Measurements from ENCODE around the gene TAOK2.

TAOK2 gene

GRCh38 chr16:29990883-29991570 is 17.4 kb downstream of the TAOK2 start:
- H3K36me3 ChIP-seq (ENCODE audit: control insufficient read depth, insufficient read depth, low read length): peaks cover 72% of the 10 kb centered on the region
- no peak overlapping the region for H3K27ac ChIP-seq (ENCODE audit: low read depth, low read length)
- H3K4me3 ChIP-seq (ENCODE audit: low read depth, low read length): no peak overlapping the region
- peaks cover 5% of the 10 kb centered on the region; the same call in 1 of the 2 replicates for H3K4me1 ChIP-seq (ENCODE audit: control insufficient read depth, insufficient read depth, low read length)
- H3K27me3 ChIP-seq (ENCODE audit: control insufficient read depth, insufficient read depth, low read length): no peaks in the 10 kb centered on the region
- H3K9me3 ChIP-seq (ENCODE audit: control insufficient read depth, insufficient read depth, low read length): no peaks in the 10 kb centered on the region
- H3K9ac ChIP-seq (ENCODE audit: low read depth, low read length): no peak overlapping the region

GRCh38 chr16:29991571-29991904 is 17.9 kb downstream of the TAOK2 start:
- no peak overlapping the region for H3K4me3 ChIP-seq (ENCODE audit: low read depth, low read length)
- no peak overlapping the region for H3K27ac ChIP-seq (ENCODE audit: low read depth, low read length)
- peaks cover 5% of the 10 kb centered on the region; the same call in 1 of the 2 replicates for H3K4me1 ChIP-seq (ENCODE audit: control insufficient read depth, insufficient read depth, low read length)
- no peak overlapping the region for H3K9ac ChIP-seq (ENCODE audit: low read depth, low read length)
- no peaks in the 10 kb centered on the region for H3K9me3 ChIP-seq (ENCODE audit: control insufficient read depth, insufficient read depth, low read length)
- peaks cover 66% of the 10 kb centered on the region for H3K36me3 ChIP-seq (ENCODE audit: control insufficient read depth, insufficient read depth, low read length)
- no peaks in the 10 kb centered on the region for H3K27me3 ChIP-seq (ENCODE audit: control insufficient read depth, insufficient read depth, low read length)

DNA sequence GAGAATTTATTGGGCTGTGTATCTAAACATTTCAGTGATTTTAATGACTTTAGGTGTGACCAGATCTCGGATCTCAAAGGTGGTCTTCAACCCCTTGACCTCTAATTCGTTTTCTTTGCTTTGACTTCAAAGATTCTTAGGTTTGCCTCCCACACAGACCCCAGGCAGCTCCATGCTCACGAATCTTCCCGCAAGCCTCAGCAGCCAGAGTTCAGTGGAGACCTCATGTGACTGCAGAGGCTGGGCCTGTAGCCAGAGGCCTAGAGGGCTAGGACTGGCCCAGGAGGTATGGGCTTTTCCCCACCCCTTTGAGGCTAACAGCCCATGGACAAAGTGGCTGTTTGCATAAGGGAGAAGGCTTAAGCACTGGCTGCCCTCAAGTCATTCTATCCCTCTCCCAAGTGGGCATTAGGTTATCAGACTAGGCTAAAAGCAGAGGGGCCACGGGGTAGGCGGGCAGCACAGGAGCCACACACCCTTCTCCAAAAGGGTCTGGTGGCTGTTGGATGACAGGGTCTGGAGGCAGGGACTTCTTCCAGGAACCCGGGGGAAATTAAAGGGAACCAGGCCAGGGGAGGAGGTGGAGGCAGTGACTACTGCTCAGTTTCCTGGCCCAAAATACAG is 18.8 kb downstream of the TAOK2 start:
- Histone ChIP-seq H3K27ac (ENCODE audit: low read depth, low read length) (no peak overlapping the region), H3K36me3 (ENCODE audit: control insufficient read depth, insufficient read depth, low read length) (peaks cover 57% of the 10 kb centered on the region), H3K9me3 (ENCODE audit: control insufficient read depth, insufficient read depth, low read length) (no peaks in the 10 kb centered on the region), H3K4me1 (ENCODE audit: control insufficient read depth, insufficient read depth, low read length) (peaks cover 5% of the 10 kb centered on the region; the same call in 1 of the 2 replicates), H3K4me3 (ENCODE audit: low read depth, low read length) (no peak overlapping the region), H3K27me3 (ENCODE audit: control insufficient read depth, insufficient read depth, low read length) (no peaks in the 10 kb centered on the region), H3K9ac (ENCODE audit: low read depth, low read length) (no peak overlapping the region)

- H3K9me3 ChIP-seq (ENCODE audit: control insufficient read depth, insufficient read depth, low read length): no peaks in the 10 kb centered on the region
- H3K27ac ChIP-seq (ENCODE audit: low read depth, low read length): no peak overlapping the region
- H3K4me1 ChIP-seq (ENCODE audit: control insufficient read depth, insufficient read depth, low read length): peaks cover 5% of the 10 kb centered on the region; the same call in 1 of the 2 replicates
- peaks cover 57% of the 10 kb centered on the region for H3K36me3 ChIP-seq (ENCODE audit: control insufficient read depth, insufficient read depth, low read length)
- H3K27me3 ChIP-seq (ENCODE audit: control insufficient read depth, insufficient read depth, low read length): no peaks in the 10 kb centered on the region
- no peak overlapping the region for H3K4me3 ChIP-seq (ENCODE audit: low read depth, low read length)
- H3K9ac ChIP-seq (ENCODE audit: low read depth, low read length): no peak overlapping the region
Observed at GRCh38 chr16:29993191-29993902, 19.7 kb downstream of the TAOK2 start.

- no peak overlapping the region for H3K9ac ChIP-seq (ENCODE audit: low read depth, low read length)
- H3K36me3 ChIP-seq (ENCODE audit: control insufficient read depth, insufficient read depth, low read length): peaks cover 50% of the 10 kb centered on the region
- no peak overlapping the region for H3K27ac ChIP-seq (ENCODE audit: low read depth, low read length)
Observed at GRCh38 chr16:29993903-29994599, 20.4 kb downstream of the TAOK2 start.

DNA sequence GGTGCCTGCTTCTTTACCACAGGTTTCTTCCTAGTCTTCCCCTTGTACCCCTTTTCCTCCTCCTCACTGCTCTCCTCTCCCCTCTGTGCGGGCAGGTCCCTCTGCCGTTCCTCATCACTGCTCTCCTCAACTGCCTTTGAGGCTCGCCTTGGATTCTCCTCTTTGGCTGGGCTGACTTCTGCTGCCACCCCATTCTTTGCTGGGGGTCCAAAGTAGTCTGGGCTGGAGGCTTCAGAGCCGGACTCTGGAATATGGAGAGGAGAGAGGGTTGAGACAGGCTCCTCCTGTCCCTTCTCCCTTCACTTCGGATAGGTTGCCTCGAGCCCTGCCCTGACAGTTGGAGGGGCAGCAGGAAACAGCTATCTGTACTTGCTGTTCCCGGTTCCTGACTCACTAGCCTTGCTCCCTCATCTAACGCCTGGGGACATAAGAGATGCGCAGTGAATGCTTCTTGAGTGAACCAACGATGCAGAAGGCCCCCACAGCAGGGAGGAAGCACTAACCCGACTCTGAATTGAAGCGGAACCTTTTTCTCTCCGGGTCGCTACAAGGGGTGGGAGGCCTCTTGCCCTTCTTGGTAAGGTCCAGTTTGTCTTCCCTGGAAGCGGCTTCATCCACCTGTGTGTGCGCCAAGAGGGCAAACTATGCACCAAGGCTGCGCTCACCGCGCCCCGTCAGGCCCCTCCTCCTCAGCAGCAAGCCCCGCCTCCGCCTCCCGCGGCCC is 21.1 kb downstream of the TAOK2 start:
- peaks cover 5% of the 10 kb centered on the region; the same call in 1 of the 2 replicates for H3K4me1 ChIP-seq (ENCODE audit: control insufficient read depth, insufficient read depth, low read length)
- H3K27ac ChIP-seq (ENCODE audit: low read depth, low read length): peak overlapping the region; percentile 92
- H3K4me3 ChIP-seq (ENCODE audit: low read depth, low read length): peak overlapping the region; percentile 82
- H3K9me3 ChIP-seq (ENCODE audit: control insufficient read depth, insufficient read depth, low read length): no peaks in the 10 kb centered on the region
- H3K27me3 ChIP-seq (ENCODE audit: control insufficient read depth, insufficient read depth, low read length): no peaks in the 10 kb centered on the region
- no peak overlapping the region for H3K9ac ChIP-seq (ENCODE audit: low read depth, low read length)
- peaks cover 43% of the 10 kb centered on the region for H3K36me3 ChIP-seq (ENCODE audit: control insufficient read depth, insufficient read depth, low read length)

More at GRCh38 chr16:29993903-29994599, 20.4 kb downstream of the TAOK2 start:
- H3K27me3 ChIP-seq (ENCODE audit: control insufficient read depth, insufficient read depth, low read length): no peaks in the 10 kb centered on the region
- peaks cover 5% of the 10 kb centered on the region; the same call in 1 of the 2 replicates for H3K4me1 ChIP-seq (ENCODE audit: control insufficient read depth, insufficient read depth, low read length)
- no peaks in the 10 kb centered on the region for H3K9me3 ChIP-seq (ENCODE audit: control insufficient read depth, insufficient read depth, low read length)
- H3K4me3 ChIP-seq (ENCODE audit: low read depth, low read length): peak overlapping the region; percentile 82; the same call in 1 of the 2 replicates

- Histone ChIP-seq H3K27ac (ENCODE audit: low read depth, low read length) (peak within 1 kb of the TSS; percentile 92), H3K4me1 (ENCODE audit: control insufficient read depth, insufficient read depth, low read length) (peaks cover 5% of the 10 kb centered on the region; the same call in 1 of the 2 replicates), H3K27me3 (ENCODE audit: control insufficient read depth, insufficient read depth, low read length) (no peaks in the 10 kb centered on the region), H3K36me3 (ENCODE audit: control insufficient read depth, insufficient read depth, low read length) (peaks cover 36% of the 10 kb centered on the region), H3K9me3 (ENCODE audit: control insufficient read depth, insufficient read depth, low read length) (no peaks in the 10 kb centered on the region), H3K9ac (ENCODE audit: low read depth, low read length) (peak within 1 kb of the TSS; percentile 79), H3K4me3 (ENCODE audit: low read depth, low read length) (peak within 1 kb of the TSS; percentile 82)
Observed at GRCh38 chr16:29995324-29995910, 21.7 kb downstream of the TAOK2 start, which contains the start of gene HIRIP3. Gene HIRIP3, minus strand, starts transcription at chr16:29995617. Its CDS starts 12 bp downstream, at chr16:29995605.

DNA sequence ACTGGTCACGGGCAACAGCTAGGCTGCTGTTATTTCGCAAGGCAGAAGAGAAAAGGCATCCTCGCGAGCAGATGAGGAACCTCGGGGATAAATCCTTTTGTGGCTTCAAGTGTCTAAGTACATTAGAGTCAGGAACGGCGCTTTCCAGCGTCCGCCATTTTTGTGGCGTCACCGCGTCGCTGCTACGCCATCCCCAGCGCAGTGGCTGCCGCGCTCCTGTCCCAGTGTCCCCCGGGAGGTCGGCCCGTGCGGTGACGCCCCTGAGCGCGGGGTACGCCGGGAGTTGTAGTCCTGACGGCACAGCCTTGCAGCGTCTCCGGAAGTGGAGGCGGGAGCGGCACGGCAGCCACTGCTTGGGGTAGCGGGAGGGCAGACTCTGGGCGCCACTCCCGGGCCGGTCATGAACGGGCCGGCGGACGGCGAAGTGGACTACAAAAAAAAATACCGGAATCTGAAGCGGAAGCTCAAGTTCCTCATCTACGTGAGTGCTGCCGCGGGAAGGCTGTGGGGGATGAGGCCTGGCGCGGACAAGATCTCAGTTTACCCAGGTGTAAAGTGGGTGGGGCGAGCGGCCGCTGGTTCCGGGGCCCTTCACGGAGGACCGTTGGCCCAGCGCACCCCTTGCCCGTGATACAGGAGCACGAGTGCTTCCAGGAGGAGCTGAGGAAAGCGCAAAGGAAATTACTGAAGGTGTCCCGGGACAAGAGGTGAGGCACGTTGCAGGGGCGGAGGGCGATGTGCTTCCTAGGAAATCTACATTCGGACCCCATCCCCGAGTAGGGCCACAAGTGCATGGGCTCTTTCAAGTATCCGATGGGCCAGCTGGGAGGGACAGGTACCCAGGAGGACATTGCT is 22.5 kb downstream of the TAOK2 start, which contains the start of gene INO80E:
TSS of gene INO80E (plus strand) at position 331 of the 855 bp plus-strand sequence. CDS start at position 401, 70 bp downstream.
- Histone ChIP-seq H3K9me3 (ENCODE audit: control insufficient read depth, insufficient read depth, low read length) (no peaks in the 10 kb centered on the region), H3K4me1 (ENCODE audit: control insufficient read depth, insufficient read depth, low read length) (peaks cover 12% of the 10 kb centered on the region; the same call in 1 of the 2 replicates), H3K4me3 (ENCODE audit: low read depth, low read length) (peak within 1 kb of the TSS; percentile 82), H3K27ac (ENCODE audit: low read depth, low read length) (peak within 1 kb of the TSS; percentile 92), H3K36me3 (ENCODE audit: control insufficient read depth, insufficient read depth, low read length) (peaks cover 33% of the 10 kb centered on the region), H3K27me3 (ENCODE audit: control insufficient read depth, insufficient read depth, low read length) (no peaks in the 10 kb centered on the region), H3K9ac (ENCODE audit: low read depth, low read length) (peak within 1 kb of the TSS; percentile 79)

GRCh38 chr16:29996766-29997250 is 23.1 kb downstream of the TAOK2 start:
- Histone ChIP-seq H3K27me3 (ENCODE audit: control insufficient read depth, insufficient read depth, low read length) (no peaks in the 10 kb centered on the region), H3K27ac (ENCODE audit: low read depth, low read length) (peak overlapping the region; percentile 53), H3K36me3 (ENCODE audit: control insufficient read depth, insufficient read depth, low read length) (peaks cover 27% of the 10 kb centered on the region)

More at GRCh38 chr16:29996766-29997250, 23.1 kb downstream of the TAOK2 start:
- Histone ChIP-seq H3K4me1 (ENCODE audit: control insufficient read depth, insufficient read depth, low read length) (peaks cover 12% of the 10 kb centered on the region; the same call in 1 of the 2 replicates), H3K9me3 (ENCODE audit: control insufficient read depth, insufficient read depth, low read length) (no peaks in the 10 kb centered on the region), H3K9ac (ENCODE audit: low read depth, low read length) (peak overlapping the region; percentile 63), H3K4me3 (ENCODE audit: low read depth, low read length) (peak overlapping the region; percentile 82)

All from HUES48 (cell line).